Panc1 (cell line): Measurements from ENCODE around the gene BCKDHA. TPM values are rescaled to one million over a fixed set of nuclear protein-coding genes. Genes with fewer than 3 reads are reported as not detected.

ENCODE experiments used
- ATAC-seq: fragments of 200-7000 bp; cut with Tn5 transposase; 2 replicates; pipeline ENCODE4 v1.9.1; 2020; ENCODE audit warnings: mild to moderate bottlenecking, moderate library complexity
- BruUV-seq: library from RNA; stranded (reverse); fragments of 400-500 nt; replicated peaks from 2 replicates; lab custom pipeline; 2021; lab: Mats Ljungman, UMichigan
- CTCF ChIA-PET: fragments of 300-600 bp; sonication (Branson Sonifier 250); formaldehyde crosslinking; loops from one replicate; lab custom pipeline; 2022; ENCODE audit warnings: antibody characterized with exemption; lab: Charles Lee
- POLR2A ChIA-PET: fragments of 300-600 bp; sonication (Branson Sonifier 250); formaldehyde crosslinking; loops from one replicate; lab custom pipeline; 2022; ENCODE audit warnings: antibody characterized with exemption; lab: Charles Lee
- DNase-seq: peaks from one replicate; pipeline ENCODE4 v3.0.0-alpha.2; 2010; ENCODE audit warnings: low read depth, low spot score
- H3K27ac ChIP-seq: 2 replicates; pipeline ENCODE4 v1.5.1; 2011; ENCODE audit warnings: mild to moderate bottlenecking, low read length, inconsistent platforms
- H3K27me3 ChIP-seq: fragments of 200-500 bp; sonication (Bioruptor generic); 2 replicates; pipeline ENCODE4 v1.6.0; 2014; ENCODE audit warnings: low read length, inconsistent platforms; ENCODE audit not compliant: control insufficient read depth, insufficient read depth
- H3K36me3 ChIP-seq: fragments of 200-500 bp; sonication (Bioruptor generic); 2 replicates; pipeline ENCODE4 v1.5.1; 2014; ENCODE audit warnings: inconsistent platforms, mild to moderate bottlenecking, low read length, moderate library complexity; ENCODE audit not compliant: control insufficient read depth, insufficient read depth
- H3K4me1 ChIP-seq: 2 replicates; pipeline ENCODE4 v1.5.1; 2011; ENCODE audit warnings: inconsistent platforms, mild to moderate bottlenecking, low read length, moderate library complexity; ENCODE audit not compliant: control insufficient read depth, insufficient read depth
- H3K4me3 ChIP-seq, 2 experiments: 2 replicates each; pipeline ENCODE4 v1.5.1; 2011 to 2012; ENCODE audit warnings: low read depth in 2 of 2, low read length in 2 of 2, mild to moderate bottlenecking in 2 of 2, inconsistent platforms in 1 of 2, moderate library complexity in 1 of 2
- H3K9me3 ChIP-seq: fragments of 200-500 bp; sonication (Bioruptor generic); 2 replicates; pipeline ENCODE4 v1.5.1; 2014; ENCODE audit warnings: low read depth, mild to moderate bottlenecking, inconsistent platforms, low read length, moderate library complexity; ENCODE audit not compliant: control insufficient read depth, insufficient read depth
- POLR2AphosphoS5 ChIP-seq: IDR thresholded peaks from 2 replicates; pipeline ENCODE4 v1.6.1; 2012; ENCODE audit warnings: mild to moderate bottlenecking, low read depth, low read length, moderate library complexity
- REST ChIP-seq, 2 experiments: IDR thresholded peaks; 2 replicates each; pipeline ENCODE4 v1.6.1; 2011 to 2012; ENCODE audit warnings: low read depth in 2 of 2, control low read depth in 1 of 2, low read length in 1 of 2, mild to moderate bottlenecking in 1 of 2, moderate library complexity in 1 of 2; ENCODE audit not compliant: insufficient read depth in 1 of 2
- SIN3A ChIP-seq: IDR thresholded peaks from 2 replicates; pipeline ENCODE4 v1.6.1; 2012; ENCODE audit warnings: low read depth, mild to moderate bottlenecking, low read length, moderate library complexity, borderline replicate concordance; ENCODE audit not compliant: insufficient read depth
- TCF7L2 ChIP-seq: IDR thresholded peaks from 2 replicates; pipeline ENCODE4 v1.6.1; 2011; ENCODE audit warnings: mild to moderate bottlenecking, low read depth, low read length, inconsistent platforms
- in situ Hi-C: cut with HindIII; loops from 2 replicates; pipeline ENCODE4 v1.10.0; 2016; ENCODE audit warnings: low sequenced_read_pairs, low pct_unique_long_range_greater_than_20kb
- intact Hi-C: fragments of 100-400 bp; cut with micrococcal nuclease; formaldehyde crosslinking; loops from one replicate; pipeline ENCODE4 v1.10.0; 2022; ENCODE audit not compliant: unreplicated experiment
- total RNA-seq: library from RNA; stranded (reverse); gene quantifications from one replicate; pipeline ENCODE4 v1.2.1, GENCODE V29; 2021; ENCODE audit not compliant: unreplicated experiment
- TF ChIP-seq, protein P1 (sequence below): fragments of 450-650 bp; IDR thresholded peaks from 2 replicates; pipeline ENCODE4 v1.5.1; 2017; ENCODE audit warnings: mild to moderate bottlenecking

BCKDHA gene
- total RNA-seq, 1 experiment from 2014 or later = 11.2 TPM

GRCh38 chr19:41441321-41441945 lies 43.8 kb downstream of the BCKDHA start:
- in situ Hi-C loops = no loop called here
- ChIA-PET CTCF (interaction anchor here (0.5 kb wide), 1 partner anchor 34 kb away, joined by 4 read pairs; no protein-coding TSS in a partner anchor), POLR2A (interaction anchor here (0.7 kb wide), 1 partner anchor 264 kb away, joined by 3 read pairs; no protein-coding TSS in a partner anchor)
- no peaks in the 10 kb centered on the region; the same call in 1 of the 2 replicates for H3K36me3 ChIP-seq
- BruUV-seq = no TSS peak
- H3K4me3 ChIP-seq = no peak overlapping the region
- no peaks in the 10 kb centered on the region for H3K9me3 ChIP-seq
- DNase-seq = no peak
- no peak overlapping the region for H3K27ac ChIP-seq
- no peak for ATAC-seq
- no peaks in the 10 kb centered on the region for H3K27me3 ChIP-seq
- intact Hi-C loops = no loop called here
- H3K4me1 ChIP-seq = peaks cover 5% of the 10 kb centered on the region; the same call in 1 of the 2 replicates
- TF ChIP-seq, protein P1, sequence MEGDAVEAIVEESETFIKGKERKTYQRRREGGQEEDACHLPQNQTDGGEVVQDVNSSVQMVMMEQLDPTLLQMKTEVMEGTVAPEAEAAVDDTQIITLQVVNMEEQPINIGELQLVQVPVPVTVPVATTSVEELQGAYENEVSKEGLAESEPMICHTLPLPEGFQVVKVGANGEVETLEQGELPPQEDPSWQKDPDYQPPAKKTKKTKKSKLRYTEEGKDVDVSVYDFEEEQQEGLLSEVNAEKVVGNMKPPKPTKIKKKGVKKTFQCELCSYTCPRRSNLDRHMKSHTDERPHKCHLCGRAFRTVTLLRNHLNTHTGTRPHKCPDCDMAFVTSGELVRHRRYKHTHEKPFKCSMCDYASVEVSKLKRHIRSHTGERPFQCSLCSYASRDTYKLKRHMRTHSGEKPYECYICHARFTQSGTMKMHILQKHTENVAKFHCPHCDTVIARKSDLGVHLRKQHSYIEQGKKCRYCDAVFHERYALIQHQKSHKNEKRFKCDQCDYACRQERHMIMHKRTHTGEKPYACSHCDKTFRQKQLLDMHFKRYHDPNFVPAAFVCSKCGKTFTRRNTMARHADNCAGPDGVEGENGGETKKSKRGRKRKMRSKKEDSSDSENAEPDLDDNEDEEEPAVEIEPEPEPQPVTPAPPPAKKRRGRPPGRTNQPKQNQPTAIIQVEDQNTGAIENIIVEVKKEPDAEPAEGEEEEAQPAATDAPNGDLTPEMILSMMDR = no peak
- TF ChIP-seq POLR2AphosphoS5 = no peak
- TF ChIP-seq REST (IDR thresholded peaks at IDR 0.05; ENCODE audit: insufficient read depth in 1 of 2, low read depth in 2 of 2, low read length in 1 of 2) = no peak
- no peak for TF ChIP-seq SIN3A
- TF ChIP-seq TCF7L2 = no peak

GRCh38 chr19:41442473-41443355 lies 45.1 kb downstream of the BCKDHA start, which contains the start of gene ERICH4:
ERICH4 (plus strand) TSS chr19:41443156; CDS start chr19:41443170, 14 bp downstream.
- TF ChIP-seq SIN3A = no peak
- TF ChIP-seq POLR2AphosphoS5 = no peak
- no peak for TF ChIP-seq TCF7L2
- no peak for TF ChIP-seq REST (IDR thresholded peaks at IDR 0.05; ENCODE audit: insufficient read depth in 1 of 2, low read depth in 2 of 2, low read length in 1 of 2)
- TF ChIP-seq, protein P1 = no peak
- CTCF ChIA-PET = interaction anchor here (0.5 kb wide), 1 partner anchor 104 kb away, joined by 4 read pairs; no protein-coding TSS in a partner anchor
- intact Hi-C loops = no loop called here
- POLR2A ChIA-PET = no interaction called here
- Histone ChIP-seq H3K27me3 (no peaks in the 10 kb centered on the region), H3K36me3 (no peaks in the 10 kb centered on the region; the same call in 1 of the 2 replicates), H3K9me3 (no peaks in the 10 kb centered on the region), H3K4me3 (no peak within 1 kb of the TSS), H3K4me1 (peaks cover 5% of the 10 kb centered on the region; the same call in 1 of the 2 replicates), H3K27ac (no peak within 1 kb of the TSS)
- BruUV-seq = no TSS peak
- DNase-seq (no peak), ATAC-seq (no peak)
- in situ Hi-C loops = no loop called here
